Keratinocyte (primary cell): ENCODE measurements around the gene CD40.

Source experiments
- EZH2 ChIP-seq: IDR thresholded peaks from one replicate; pipeline ENCODE4 v1.6.1; 2012; ENCODE audit warnings: inconsistent platforms, mild to moderate bottlenecking, low read length, moderate library complexity
- TF ChIP-seq, protein P1 (sequence below), 3 experiments: IDR thresholded peaks in 1 of 3; conservative IDR thresholded peaks in 1 of 3; optimal IDR thresholded peaks in 1 of 3; 2 replicates in 2 of 3; 3 replicates in 1 of 3; pipeline versions ENCODE3 to v1.5.1; 2011; ENCODE audit warnings: low read length in 3 of 3, mild to moderate bottlenecking in 3 of 3, moderate library complexity in 2 of 3, control low read depth in 1 of 3, inconsistent platforms in 1 of 3; ENCODE audit not compliant: insufficient read depth in 2 of 3; ENCODE audit errors: extremely low read depth in 1 of 3

GRCh38 chr20:46122071-46122470 is 4.0 kb downstream of the CD40 start:
- TF ChIP-seq, protein P1, sequence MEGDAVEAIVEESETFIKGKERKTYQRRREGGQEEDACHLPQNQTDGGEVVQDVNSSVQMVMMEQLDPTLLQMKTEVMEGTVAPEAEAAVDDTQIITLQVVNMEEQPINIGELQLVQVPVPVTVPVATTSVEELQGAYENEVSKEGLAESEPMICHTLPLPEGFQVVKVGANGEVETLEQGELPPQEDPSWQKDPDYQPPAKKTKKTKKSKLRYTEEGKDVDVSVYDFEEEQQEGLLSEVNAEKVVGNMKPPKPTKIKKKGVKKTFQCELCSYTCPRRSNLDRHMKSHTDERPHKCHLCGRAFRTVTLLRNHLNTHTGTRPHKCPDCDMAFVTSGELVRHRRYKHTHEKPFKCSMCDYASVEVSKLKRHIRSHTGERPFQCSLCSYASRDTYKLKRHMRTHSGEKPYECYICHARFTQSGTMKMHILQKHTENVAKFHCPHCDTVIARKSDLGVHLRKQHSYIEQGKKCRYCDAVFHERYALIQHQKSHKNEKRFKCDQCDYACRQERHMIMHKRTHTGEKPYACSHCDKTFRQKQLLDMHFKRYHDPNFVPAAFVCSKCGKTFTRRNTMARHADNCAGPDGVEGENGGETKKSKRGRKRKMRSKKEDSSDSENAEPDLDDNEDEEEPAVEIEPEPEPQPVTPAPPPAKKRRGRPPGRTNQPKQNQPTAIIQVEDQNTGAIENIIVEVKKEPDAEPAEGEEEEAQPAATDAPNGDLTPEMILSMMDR (optimal IDR thresholded peaks at IDR 0.05 in 1 of 3, IDR thresholded peaks at IDR 0.05 in 1 of 3, conservative IDR thresholded peaks at IDR 0.05 in 1 of 3; ENCODE audit: extremely low read depth in 1 of 3, insufficient read depth in 2 of 3, low read length in 3 of 3) = no peak
- no peak for TF ChIP-seq EZH2
